ENCODE measurements around the gene MERTK. TPM values are rescaled to one million over a fixed set of nuclear protein-coding genes. Genes with fewer than 3 reads are reported as not detected.

The MERTK gene
- total RNA-seq, 1 donor from 2014 or later: 3.3 TPM

DNA sequence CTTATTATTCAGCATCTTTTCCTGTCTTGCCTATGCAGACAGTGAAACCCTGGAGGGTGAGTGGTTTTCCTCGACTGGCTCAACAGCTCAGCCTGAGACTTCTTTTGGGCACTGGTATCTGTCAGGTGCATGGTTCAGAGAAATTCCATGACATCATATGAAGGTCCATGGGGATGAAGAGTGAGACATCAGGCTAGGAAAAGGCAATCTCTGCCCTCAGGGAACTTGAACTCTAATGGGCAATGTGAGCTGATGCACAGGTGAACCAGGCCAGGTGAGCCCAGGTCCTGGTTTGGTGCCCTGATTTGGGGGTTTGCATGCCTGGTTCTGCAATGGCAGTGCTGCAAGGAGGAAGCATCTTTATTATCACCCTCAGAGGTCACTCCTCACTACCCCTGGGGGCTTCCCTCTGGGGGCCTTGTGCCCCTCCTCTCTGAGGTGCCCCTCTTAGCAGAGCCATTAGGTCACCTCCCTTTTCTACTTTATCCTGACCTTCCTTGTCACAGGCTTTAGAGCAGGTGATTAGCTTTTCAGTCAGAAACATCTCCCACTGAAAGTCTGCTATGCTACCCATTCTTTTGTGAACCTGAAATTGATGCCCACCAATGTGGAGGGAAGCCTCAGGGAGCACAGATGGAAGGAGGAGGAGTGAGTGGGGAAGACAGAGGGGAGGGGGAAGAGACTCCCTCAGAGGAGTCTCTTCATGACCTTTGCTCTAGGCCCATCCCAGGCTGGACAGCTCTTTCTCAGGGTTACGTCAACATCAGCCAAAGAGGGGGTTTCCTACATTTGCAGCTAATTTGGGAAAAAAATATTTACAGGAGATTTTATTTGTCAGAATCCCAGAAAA lies 47.3 kb downstream of the MERTK start:
- peaks cover 7% of the 10 kb centered on the region for H3K36me3 Mint-ChIP-seq (ENCODE audit: low read depth)
- TF ChIP-seq CTCF (conservative IDR thresholded peaks at IDR 0.05): no peak
- H3K27ac Mint-ChIP-seq (ENCODE audit: unreplicated experiment): no peak overlapping the region
- H3K9me3 Mint-ChIP-seq: no peaks in the 10 kb centered on the region
- H3K4me1 Mint-ChIP-seq: peaks cover 31% of the 10 kb centered on the region
- DNase-seq (ENCODE audit: low read depth, low spot score): no peak
- H3K4me3 Mint-ChIP-seq: no peak overlapping the region
- H3K27me3 Mint-ChIP-seq (ENCODE audit: low read depth): peaks cover 25% of the 10 kb centered on the region

DNA sequence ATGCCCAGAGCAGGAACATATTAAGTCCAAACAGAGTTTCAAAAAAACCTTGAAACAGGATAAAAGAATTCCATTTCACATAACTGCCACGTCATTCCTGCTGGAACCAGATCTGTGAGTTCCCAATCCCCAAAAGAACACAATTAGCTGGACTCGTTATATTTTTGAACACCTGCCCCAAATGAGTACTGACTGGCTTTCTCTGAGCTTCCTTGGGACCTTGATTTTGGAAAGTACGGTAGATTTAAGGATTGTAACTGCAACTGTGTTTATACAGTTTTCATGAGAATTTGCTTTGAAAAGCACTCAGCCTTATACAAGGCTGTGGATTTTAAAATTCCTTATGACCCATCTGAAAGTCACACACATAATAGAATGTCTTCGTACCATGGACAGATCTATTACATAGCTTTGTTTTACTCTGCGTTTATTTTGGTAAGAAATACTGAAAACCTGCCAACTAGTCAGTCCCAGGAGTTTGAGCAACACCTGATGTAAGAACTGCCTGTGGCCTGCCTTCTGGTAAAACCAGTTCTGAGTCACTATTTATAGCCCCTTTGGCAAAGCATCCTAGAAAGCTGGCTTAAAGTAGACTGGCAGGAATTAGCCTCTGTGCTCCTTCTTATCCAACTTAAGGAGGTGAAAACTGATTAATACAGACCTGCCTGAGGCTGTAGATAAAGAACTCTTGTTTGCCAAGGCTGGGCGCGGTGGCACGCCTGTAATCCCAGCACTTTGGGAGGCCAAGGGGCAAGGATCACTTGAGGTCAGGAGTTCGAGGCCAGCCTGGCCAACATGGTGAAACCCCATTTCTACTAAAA lies 48.1 kb downstream of the MERTK start:
- DNase-seq (ENCODE audit: low read depth, low spot score): no peak
- H3K4me1 Mint-ChIP-seq: peaks cover 31% of the 10 kb centered on the region
- no peak for TF ChIP-seq CTCF (conservative IDR thresholded peaks at IDR 0.05)
- H3K4me3 Mint-ChIP-seq: no peak overlapping the region
- no peaks in the 10 kb centered on the region for H3K9me3 Mint-ChIP-seq
- H3K27me3 Mint-ChIP-seq (ENCODE audit: low read depth): peaks cover 25% of the 10 kb centered on the region
- H3K27ac Mint-ChIP-seq (ENCODE audit: unreplicated experiment): no peak overlapping the region
- H3K36me3 Mint-ChIP-seq (ENCODE audit: low read depth): peaks cover 7% of the 10 kb centered on the region

GRCh38 chr2:111947219-111947618 lies 48.8 kb downstream of the MERTK start:
- no peaks in the 10 kb centered on the region for H3K9me3 Mint-ChIP-seq
- H3K27ac Mint-ChIP-seq (ENCODE audit: unreplicated experiment): no peak overlapping the region
- no peak for DNase-seq (ENCODE audit: low read depth, low spot score)
- TF ChIP-seq CTCF (conservative IDR thresholded peaks at IDR 0.05): no peak
- H3K36me3 Mint-ChIP-seq (ENCODE audit: low read depth): peaks cover 7% of the 10 kb centered on the region
- H3K4me3 Mint-ChIP-seq: no peak overlapping the region
- H3K4me1 Mint-ChIP-seq: peaks cover 28% of the 10 kb centered on the region
- H3K27me3 Mint-ChIP-seq (ENCODE audit: low read depth): peaks cover 25% of the 10 kb centered on the region

DNA sequence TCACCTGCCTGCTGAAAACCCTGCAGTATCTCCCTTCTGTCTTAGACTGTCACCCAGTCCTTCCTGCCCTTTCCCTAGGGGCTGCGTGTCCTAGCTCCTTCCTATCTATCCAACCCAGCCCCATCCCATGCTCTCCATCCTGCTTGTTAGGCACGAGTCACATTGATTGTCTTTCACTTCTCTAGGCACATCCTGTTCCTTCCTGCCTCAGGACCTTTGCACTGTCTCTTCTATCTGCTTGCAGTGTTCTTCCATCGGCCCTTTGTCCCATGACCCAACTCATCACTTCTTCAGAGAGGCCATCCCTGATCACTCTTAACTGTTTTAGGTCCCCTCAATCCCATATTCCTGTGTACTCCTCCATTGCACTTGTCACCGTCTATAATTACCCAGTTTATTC lies 50.4 kb downstream of the MERTK start:
- Mint-ChIP-seq H3K36me3 (ENCODE audit: low read depth) (peaks cover 7% of the 10 kb centered on the region), H3K27ac (ENCODE audit: unreplicated experiment) (no peak overlapping the region), H3K27me3 (ENCODE audit: low read depth) (peaks cover 41% of the 10 kb centered on the region), H3K4me3 (no peak overlapping the region), H3K4me1 (peaks cover 23% of the 10 kb centered on the region), H3K9me3 (no peaks in the 10 kb centered on the region)
- no peak for DNase-seq (ENCODE audit: low read depth, low spot score)
- TF ChIP-seq CTCF (conservative IDR thresholded peaks at IDR 0.05): no peak

DNA sequence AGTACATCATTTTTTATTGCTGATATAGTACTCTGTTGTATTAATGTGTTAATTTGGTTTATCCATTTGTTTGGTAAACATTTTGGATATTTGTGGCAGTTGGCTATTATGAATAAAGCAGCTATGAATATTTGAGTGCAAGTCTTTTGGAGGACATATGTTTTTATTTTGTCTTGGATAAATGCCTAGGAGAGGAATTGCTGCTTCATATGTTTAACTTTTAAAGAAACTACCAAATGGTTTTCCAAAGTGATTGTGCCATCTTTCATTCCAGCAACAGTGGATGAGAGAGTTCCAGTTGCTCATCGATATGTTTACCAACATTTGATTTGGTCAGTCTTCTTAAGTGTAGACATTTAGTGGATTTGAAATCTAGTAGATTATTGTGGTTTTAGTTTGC lies 51.8 kb downstream of the MERTK start:
- Mint-ChIP-seq H3K36me3 (ENCODE audit: low read depth) (peaks cover 7% of the 10 kb centered on the region), H3K9me3 (no peaks in the 10 kb centered on the region), H3K27ac (ENCODE audit: unreplicated experiment) (no peak overlapping the region), H3K4me1 (peaks cover 30% of the 10 kb centered on the region), H3K4me3 (no peak overlapping the region), H3K27me3 (ENCODE audit: low read depth) (peaks cover 48% of the 10 kb centered on the region)
- no peak for DNase-seq (ENCODE audit: low read depth, low spot score)
- no peak for TF ChIP-seq CTCF (conservative IDR thresholded peaks at IDR 0.05)

Data from neural crest cell (in vitro differentiated cells).